Measurements from ENCODE around the gene CFAP46. TPM values are rescaled to one million over a fixed set of nuclear protein-coding genes. Genes with fewer than 3 reads are reported as not detected.
A peak's percentile ranks its signal among the peaks of the same experiment; 100 is the strongest.

CFAP46 gene
- total and polyA plus RNA-seq, 10 donors, result 0.03 to 1.1 (median 0.12) TPM; not detected in 2

GRCh38 chr10:132926777-132927650 is 15.4 kb downstream of the CFAP46 start:
- intact Hi-C loops (cut with DNase I; ENCODE audit: low total_unique reads), result no loop called here
- no peak for TF ChIP-seq POLR2A (IDR thresholded peaks at IDR 0.05)
- TF ChIP-seq POLR2AphosphoS5 (IDR thresholded peaks at IDR 0.05), result no peak
- no peak for TF ChIP-seq CTCF (IDR thresholded peaks at IDR 0.05 in 8 of 11, conservative IDR thresholded peaks at IDR 0.05 in 3 of 11)
- 86 to 94% (median 90%) methylated on average over 36 to 52 of the region's 52 CpGs for WGBS, 5 donors
- no peak overlapping the region for H3K27ac ChIP-seq
- peaks cover 0 to 4% (median 0%) of the 10 kb centered on the region in 6 donors for H3K4me1 ChIP-seq
- no peaks in the 10 kb centered on the region for H3K36me3 ChIP-seq
- H3K27me3 ChIP-seq (replicated peaks in 1 of 7), result peaks cover 0 to 42% (median 4%) of the 10 kb centered on the region in 7 donors
- H3K4me3 ChIP-seq, result no peak overlapping the region
- no peaks in the 10 kb centered on the region for H3K9me3 ChIP-seq
- DNase-seq, result peak; percentile 55

GRCh38 chr10:132926070-132926469 is 16.3 kb downstream of the CFAP46 start:
- TF ChIP-seq CTCF (IDR thresholded peaks at IDR 0.05 in 8 of 11, conservative IDR thresholded peaks at IDR 0.05 in 3 of 11) (no peak), POLR2AphosphoS5 (IDR thresholded peaks at IDR 0.05) (no peak), POLR2A (IDR thresholded peaks at IDR 0.05) (no peak)
- peak; percentile 69 for DNase-seq
- Histone ChIP-seq H3K4me1 (peaks cover 0 to 4% (median 0%) of the 10 kb centered on the region in 6 donors), H3K36me3 (no peaks in the 10 kb centered on the region), H3K27me3 (replicated peaks in 1 of 7) (peaks cover 0 to 51% (median 4%) of the 10 kb centered on the region in 7 donors), H3K4me3 (no peak overlapping the region), H3K9me3 (no peaks in the 10 kb centered on the region), H3K27ac (no peak overlapping the region)
- WGBS, 5 donors, result 78 to 89% (median 85%) methylated on average over 11 to 21 of the region's 21 CpGs
- intact Hi-C loops (cut with DNase I; ENCODE audit: low total_unique reads), result no loop called here

GRCh38 chr10:132925614-132926013 is 16.8 kb downstream of the CFAP46 start:
- intact Hi-C loops (cut with DNase I; ENCODE audit: low total_unique reads), result no loop called here
- Histone ChIP-seq H3K9me3 (no peaks in the 10 kb centered on the region), H3K27me3 (replicated peaks in 1 of 7) (peaks cover 0 to 56% (median 6%) of the 10 kb centered on the region in 7 donors), H3K4me1 (peaks cover 0 to 4% (median 0%) of the 10 kb centered on the region in 6 donors), H3K27ac (no peak overlapping the region), H3K4me3 (no peak overlapping the region), H3K36me3 (no peaks in the 10 kb centered on the region)
- 89 to 98% (median 93%) methylated on average over 13 to 22 of the region's 22 CpGs for WGBS, 5 donors
- peak; percentile 71 for DNase-seq
- TF ChIP-seq POLR2A (IDR thresholded peaks at IDR 0.05) (no peak), CTCF (IDR thresholded peaks at IDR 0.05 in 8 of 11, conservative IDR thresholded peaks at IDR 0.05 in 3 of 11) (no peak), POLR2AphosphoS5 (IDR thresholded peaks at IDR 0.05) (no peak)

- Histone ChIP-seq H3K9me3 (no peaks in the 10 kb centered on the region), H3K4me3 (no peak overlapping the region), H3K36me3 (no peaks in the 10 kb centered on the region), H3K27me3 (replicated peaks in 1 of 7) (peaks cover 0 to 61% (median 10%) of the 10 kb centered on the region in 7 donors), H3K27ac (no peak overlapping the region), H3K4me1 (peaks cover 0 to 4% (median 0%) of the 10 kb centered on the region in 6 donors)
- TF ChIP-seq POLR2AphosphoS5 (IDR thresholded peaks at IDR 0.05) (no peak), POLR2A (IDR thresholded peaks at IDR 0.05) (no peak), CTCF (IDR thresholded peaks at IDR 0.05 in 8 of 11, conservative IDR thresholded peaks at IDR 0.05 in 3 of 11) (no peak)
- 84 to 87% (median 84%) methylated on average over 24 of the region's 24 CpGs for WGBS, 5 donors
- no peak for DNase-seq
- intact Hi-C loops (cut with DNase I; ENCODE audit: low total_unique reads), result no loop called here
Observed at GRCh38 chr10:132925071-132925561, 17.3 kb downstream of the CFAP46 start.

Data from spleen (tissue), 11 donors.